Activated CD4-positive, alpha-beta T cell treated with anti-CD3 and anti-CD28 coated beads for 4 hours (primary cell): ENCODE data around the gene FHL3.

Experiments
- DNase-seq, 2 donors: peaks; one replicate each; pipeline ENCODE4 v3.0.0-alpha.2; 2020

Gene FHL3

GRCh38 chr1:38012363-38013226 is 7.3 kb upstream of the FHL3 start, which contains the start of gene UTP11:
TSS of gene UTP11 (plus strand) at chr1:38012734. CDS start at chr1:38012803, 69 bp downstream.
- DNase-seq, result peak; percentile 87 to 88

DNA sequence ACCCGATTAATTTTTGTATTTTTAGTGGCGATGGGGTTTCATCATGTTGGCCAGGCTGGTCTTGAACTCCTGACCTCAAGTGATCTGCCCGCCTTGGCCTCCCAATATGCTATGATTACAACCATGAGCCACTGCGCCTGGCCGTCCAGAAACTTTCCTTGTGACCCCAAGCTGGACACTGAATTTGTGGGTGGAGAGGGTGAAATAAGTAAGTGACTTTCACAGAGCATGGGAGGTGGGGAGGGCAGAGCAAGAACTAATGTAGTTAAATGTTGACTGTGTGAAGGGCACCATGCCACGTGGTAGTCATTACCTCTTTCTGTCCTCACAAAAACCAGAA is 4.5 kb upstream of the FHL3 start:
- no peak for DNase-seq

GRCh38 chr1:38009088-38009840 is 4.0 kb upstream of the FHL3 start:
- peak; percentile 40 to 49 for DNase-seq

GRCh38 chr1:38006008-38006828 is 904 bp upstream of the FHL3 start:
- DNase-seq, result no peak

DNA sequence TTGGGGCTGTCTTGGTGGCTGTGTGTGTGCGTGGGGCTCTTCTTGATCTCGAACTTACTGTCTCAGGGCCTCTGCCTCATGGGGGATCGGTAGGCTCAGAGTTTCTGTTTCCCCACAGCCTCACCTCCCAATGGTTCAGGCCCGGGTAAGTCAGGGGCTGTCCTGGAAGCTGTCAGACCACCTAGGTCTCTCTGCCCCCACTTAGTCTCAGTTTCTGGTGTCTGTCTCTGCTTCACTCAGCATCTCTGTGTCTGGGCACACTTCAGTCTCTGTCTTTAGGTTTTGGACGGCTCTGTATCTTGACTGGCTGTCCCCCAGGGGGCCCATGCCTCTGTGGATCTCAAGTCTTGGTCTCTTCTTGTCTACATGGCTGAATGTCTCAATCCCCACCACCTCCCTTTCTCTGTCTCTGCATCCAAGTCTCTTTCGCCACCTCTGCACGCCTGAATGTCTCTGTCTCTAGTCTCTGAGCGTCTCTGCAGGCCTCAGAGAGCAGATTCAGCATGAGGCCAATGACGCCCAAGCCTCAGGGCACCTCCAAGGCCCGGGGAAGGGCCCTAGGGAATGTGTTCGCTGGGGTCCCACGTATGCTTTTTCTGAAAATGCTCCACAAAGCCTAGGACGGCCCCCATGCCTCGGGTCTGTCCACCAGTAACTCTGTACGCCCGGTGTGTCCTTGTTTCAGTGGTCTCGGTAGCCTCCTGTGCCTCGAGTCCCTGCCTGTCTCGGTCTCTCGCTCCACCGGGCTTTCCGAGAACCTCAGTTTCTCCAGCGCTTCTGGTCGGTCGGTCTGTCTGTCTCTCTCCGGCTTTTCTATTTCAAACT is 818 bp downstream of the FHL3 start:
- no peak for DNase-seq

DNA sequence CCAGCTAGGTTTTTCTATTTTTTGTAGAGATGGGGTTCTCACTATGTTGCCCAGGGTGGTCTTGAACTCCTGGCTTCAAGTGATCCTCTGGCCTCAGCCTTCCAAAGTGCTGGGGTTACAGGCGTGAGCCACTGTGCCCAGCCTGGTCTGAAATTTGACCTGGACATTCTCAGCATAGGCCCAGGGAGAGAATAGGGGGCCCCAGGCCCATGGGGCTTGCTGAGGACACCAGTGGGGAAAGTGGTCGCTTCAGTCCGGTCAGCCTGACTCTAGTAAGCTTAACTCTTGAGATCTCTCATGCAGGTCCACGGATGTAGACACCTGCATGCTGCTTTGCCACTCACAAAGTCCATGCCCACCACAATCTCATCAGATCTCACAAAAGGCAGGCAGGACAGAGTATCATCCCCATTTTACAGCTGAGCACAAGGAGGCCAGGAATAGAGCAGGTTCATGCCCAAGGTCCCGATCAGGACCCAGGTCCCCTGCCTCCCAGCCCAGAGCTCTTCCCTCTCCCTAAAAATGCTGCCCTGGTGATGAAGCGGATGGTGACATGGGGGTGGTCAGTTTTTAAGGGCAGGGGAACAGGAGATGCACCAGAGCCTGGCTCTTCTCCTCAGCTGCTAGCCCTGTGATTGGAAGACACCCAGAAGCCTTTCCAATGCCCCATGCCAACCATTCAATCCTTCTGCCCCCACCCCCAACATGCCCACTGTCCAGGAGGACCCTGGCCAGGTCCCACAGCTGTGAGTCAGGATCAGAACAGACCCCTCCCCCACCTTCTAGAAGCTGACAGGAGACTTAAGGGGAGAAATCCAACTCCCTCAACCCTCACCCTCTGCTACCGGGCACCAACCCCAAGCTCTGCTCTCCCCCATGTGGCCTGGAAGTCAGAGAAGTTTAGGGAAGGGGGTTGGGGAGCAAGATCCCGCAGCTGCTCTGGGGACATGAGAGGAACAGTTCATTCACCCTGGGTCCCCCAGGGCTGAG is 1.8 kb downstream of the FHL3 start:
- no peak for DNase-seq

GRCh38 chr1:38000529-38001455 is 4.5 kb downstream of the FHL3 start:
- DNase-seq, result no peak

GRCh38 chr1:38000233-38000528 is 5.1 kb downstream of the FHL3 start:
- no peak for DNase-seq

DNA sequence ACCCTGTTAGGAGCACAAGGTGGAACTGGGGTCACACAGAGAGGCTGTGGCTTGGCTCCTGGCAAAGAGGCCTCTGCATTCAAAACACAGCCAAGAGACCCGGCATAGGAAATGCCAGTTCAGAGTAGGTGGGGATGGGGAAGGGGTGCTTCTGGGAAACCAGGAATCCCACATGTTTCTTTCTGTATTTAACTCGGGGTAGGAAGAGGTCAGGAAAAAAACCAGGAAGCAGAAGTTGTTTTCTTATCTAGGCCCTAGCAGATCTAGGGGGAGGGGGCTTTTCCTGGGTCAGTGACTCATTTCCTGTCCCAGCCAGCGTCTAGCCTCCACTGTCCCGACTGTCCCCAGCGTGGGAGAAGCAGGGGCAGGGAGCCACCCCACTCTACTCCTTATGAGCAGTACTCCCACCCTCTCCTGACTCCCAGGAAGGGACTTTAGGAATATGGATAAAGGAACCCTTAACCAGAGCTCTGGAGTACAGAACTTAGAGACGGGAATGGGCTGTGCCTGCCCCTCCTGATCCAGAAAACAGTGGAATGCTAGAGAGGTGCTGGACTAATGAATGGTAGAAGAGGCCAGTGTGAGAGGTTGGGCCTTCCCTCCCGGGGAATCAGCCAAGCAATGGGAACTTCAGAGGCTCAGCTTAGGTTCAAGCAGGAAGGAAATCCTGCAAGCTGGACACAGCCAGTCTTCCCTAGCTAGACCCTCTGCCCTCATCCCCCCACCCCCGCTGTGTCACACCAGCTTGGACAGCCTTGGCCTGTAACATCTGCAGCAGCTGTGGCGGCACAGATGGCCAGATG is 5.7 kb downstream of the FHL3 start:
- DNase-seq, result no peak

DNA sequence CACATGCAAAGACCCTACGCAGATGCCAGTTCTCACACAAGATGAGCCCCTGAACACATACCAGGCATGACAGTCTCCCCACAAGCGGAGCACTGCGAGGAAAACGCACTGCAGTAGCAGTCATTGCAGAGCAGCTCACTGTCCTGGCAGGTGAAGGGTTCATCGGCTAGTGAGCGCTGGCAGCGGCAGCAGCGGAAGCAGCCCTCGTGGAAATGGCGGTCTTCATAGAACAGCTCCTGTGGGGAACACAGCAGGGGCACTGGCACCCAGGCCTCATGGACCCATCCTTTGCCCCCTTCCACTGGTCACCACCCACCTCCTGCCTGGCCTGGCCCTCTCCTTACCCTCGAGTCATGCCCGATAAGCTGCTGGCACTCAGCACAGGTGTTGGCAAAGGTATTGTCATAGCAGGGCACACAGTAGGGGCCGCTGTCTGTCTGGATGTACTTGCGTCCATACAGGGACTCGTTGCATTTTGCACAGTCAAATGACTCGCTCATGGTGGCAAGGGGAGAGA is 6.3 kb downstream of the FHL3 start:
- DNase-seq, result no peak

- no peak for DNase-seq
These were observed 7.1 kb downstream of the FHL3 start for GRCh38 chr1:37998089-37998808.

GRCh38 chr1:37997256-37998088 is 7.8 kb downstream of the FHL3 start:
- DNase-seq, result no peak

- peak in 1 of 2 donors; percentile 48 for DNase-seq
These were observed 9.5 kb downstream of the FHL3 start for GRCh38 chr1:37995751-37996345.

DNA sequence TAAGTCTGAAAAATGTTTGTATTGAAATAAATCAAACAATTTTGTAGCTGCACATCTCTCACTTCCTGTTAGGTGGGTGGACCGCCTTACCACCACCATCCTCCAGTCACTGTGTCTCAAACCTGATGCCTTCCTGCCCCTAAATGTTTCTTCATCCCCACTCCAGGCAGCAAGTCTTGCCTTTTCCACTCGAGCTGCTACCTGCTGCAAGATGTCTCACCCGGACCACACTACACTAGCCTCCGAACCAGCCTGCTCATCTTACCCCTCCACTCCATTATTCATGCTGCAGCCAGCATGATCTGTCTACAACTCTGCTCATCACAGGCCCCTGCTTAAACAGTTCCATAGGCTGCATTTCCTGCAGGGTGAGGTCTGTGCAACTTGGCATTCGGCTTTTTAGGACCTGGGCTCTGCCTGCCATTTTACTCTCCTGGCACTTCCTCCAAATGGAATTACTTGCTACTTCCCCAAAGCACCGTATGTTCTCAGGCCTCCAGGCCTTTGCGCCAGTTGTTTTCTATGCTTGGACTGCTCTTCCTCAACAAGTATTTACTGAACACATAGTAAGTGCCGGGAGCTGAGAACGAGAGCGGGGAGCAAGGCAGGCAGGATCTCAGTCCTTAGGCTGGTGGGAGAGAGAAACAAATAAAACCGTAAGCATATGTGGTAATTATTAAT is 10.3 kb downstream of the FHL3 start:
- no peak for DNase-seq

- peak; percentile 41 to 45 for DNase-seq
These were observed 15.9 kb downstream of the FHL3 start for GRCh38 chr1:37989361-37989930.

DNA sequence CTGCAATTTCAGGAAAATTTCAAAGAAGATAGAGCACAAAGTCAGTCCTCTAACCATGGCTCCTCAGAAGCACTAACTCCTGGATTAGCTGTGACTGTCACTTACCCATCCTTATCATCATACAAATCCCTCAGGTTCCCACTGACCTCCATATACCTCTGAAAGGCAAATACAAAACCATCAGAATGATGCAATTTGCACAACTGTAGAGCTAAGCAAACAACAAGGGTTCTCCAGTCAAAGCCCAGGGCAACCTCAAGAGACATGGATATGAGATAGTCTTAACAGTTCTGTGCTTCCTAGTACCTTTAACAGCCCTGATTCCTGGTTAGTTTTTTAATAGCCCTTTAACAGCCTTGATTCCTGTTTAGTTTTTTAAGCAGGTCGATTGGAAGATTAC is 17.6 kb downstream of the FHL3 start:
- no peak for DNase-seq
